CD4-positive, alpha-beta T cell treated with Interleukin-15 for 4 hours (primary cell): ENCODE results near the gene FOXJ3.

Experiments
- DNase-seq: peaks from one replicate; pipeline ENCODE4 v3.0.0-alpha.2; 2020; ENCODE audit warnings: low spot score

Gene FOXJ3

GRCh38 chr1:42144711-42145388 is 190.2 kb downstream of the FOXJ3 start:
- DNase-seq = no peak

- no peak for DNase-seq
These were observed 190.9 kb downstream of the FOXJ3 start for GRCh38 chr1:42143896-42144710.

GRCh38 chr1:42142894-42143675 is 191.9 kb downstream of the FOXJ3 start:
- DNase-seq = no peak

- DNase-seq = no peak
These were observed 193.1 kb downstream of the FOXJ3 start for GRCh38 chr1:42141978-42142377.

GRCh38 chr1:42140191-42140590 is 194.8 kb downstream of the FOXJ3 start:
- DNase-seq = no peak

- no peak for DNase-seq
These were observed 195.6 kb downstream of the FOXJ3 start for GRCh38 chr1:42139444-42139843.

GRCh38 chr1:42138586-42138985 is 196.4 kb downstream of the FOXJ3 start:
- DNase-seq = no peak

GRCh38 chr1:42137766-42138165 is 197.3 kb downstream of the FOXJ3 start:
- DNase-seq = no peak

- no peak for DNase-seq
These were observed 198.6 kb downstream of the FOXJ3 start for GRCh38 chr1:42136466-42136865.

- DNase-seq = no peak
These were observed 199.6 kb downstream of the FOXJ3 start for GRCh38 chr1:42135426-42135825.

- no peak for DNase-seq
These were observed 201.1 kb downstream of the FOXJ3 start for GRCh38 chr1:42133809-42134526.

GRCh38 chr1:42133390-42133789 is 201.6 kb downstream of the FOXJ3 start:
- no peak for DNase-seq

- DNase-seq = no peak
These were observed 204.9 kb downstream of the FOXJ3 start for GRCh38 chr1:42130061-42130660.

GRCh38 chr1:42128964-42129363 is 206.1 kb downstream of the FOXJ3 start:
- DNase-seq = no peak

GRCh38 chr1:42128499-42128898 is 206.5 kb downstream of the FOXJ3 start:
- DNase-seq = no peak

GRCh38 chr1:42127767-42128166 is 207.3 kb downstream of the FOXJ3 start:
- DNase-seq = no peak
